ENCODE results near the gene SPAG6.

SPAG6 gene

GRCh38 chr10:22427101-22427500, 81.8 kb downstream of the SPAG6 start:
- no peaks in the 10 kb centered on the region for H3K27me3 ChIP-seq (replicated peaks; ENCODE audit: control insufficient read depth, insufficient read depth, low read length)
- DNase-seq (ENCODE audit: extremely low read depth, insufficient read length), result no peak
- H3K4me3 ChIP-seq (replicated peaks; ENCODE audit: low read depth, low read length), result no peak overlapping the region
- TF ChIP-seq CTCF (IDR thresholded peaks at IDR 0.05; ENCODE audit: insufficient read depth, low read length, poor library complexity, severe bottlenecking), result no peak
- H3K36me3 ChIP-seq (ENCODE audit: control insufficient read depth, insufficient read depth, low read length), result no peaks in the 10 kb centered on the region

GRCh38 chr10:22427890-22428571, 82.7 kb downstream of the SPAG6 start:
- TF ChIP-seq CTCF (IDR thresholded peaks at IDR 0.05; ENCODE audit: insufficient read depth, low read length, poor library complexity, severe bottlenecking), result no peak
- no peaks in the 10 kb centered on the region for H3K36me3 ChIP-seq (ENCODE audit: control insufficient read depth, insufficient read depth, low read length)
- H3K4me3 ChIP-seq (replicated peaks; ENCODE audit: low read depth, low read length), result no peak overlapping the region
- DNase-seq (ENCODE audit: extremely low read depth, insufficient read length), result no peak
- H3K27me3 ChIP-seq (replicated peaks; ENCODE audit: control insufficient read depth, insufficient read depth, low read length), result no peaks in the 10 kb centered on the region

- no peaks in the 10 kb centered on the region for H3K27me3 ChIP-seq (replicated peaks; ENCODE audit: control insufficient read depth, insufficient read depth, low read length)
- H3K4me3 ChIP-seq (replicated peaks; ENCODE audit: low read depth, low read length), result no peak overlapping the region
- H3K36me3 ChIP-seq (ENCODE audit: control insufficient read depth, insufficient read depth, low read length), result no peaks in the 10 kb centered on the region
- no peak for TF ChIP-seq CTCF (IDR thresholded peaks at IDR 0.05; ENCODE audit: insufficient read depth, low read length, poor library complexity, severe bottlenecking)
- no peak for DNase-seq (ENCODE audit: extremely low read depth, insufficient read length)
Measured at GRCh38 chr10:22429146-22429545, 83.8 kb downstream of the SPAG6 start.

- H3K4me3 ChIP-seq (replicated peaks; ENCODE audit: low read depth, low read length), result no peak overlapping the region
- no peaks in the 10 kb centered on the region for H3K36me3 ChIP-seq (ENCODE audit: control insufficient read depth, insufficient read depth, low read length)
- no peaks in the 10 kb centered on the region for H3K27me3 ChIP-seq (replicated peaks; ENCODE audit: control insufficient read depth, insufficient read depth, low read length)
- TF ChIP-seq CTCF (IDR thresholded peaks at IDR 0.05; ENCODE audit: insufficient read depth, low read length, poor library complexity, severe bottlenecking), result no peak
- no peak for DNase-seq (ENCODE audit: extremely low read depth, insufficient read length)
Measured at GRCh38 chr10:22429981-22430421, 84.7 kb downstream of the SPAG6 start.

- Histone ChIP-seq H3K27me3 (replicated peaks; ENCODE audit: control insufficient read depth, insufficient read depth, low read length) (no peaks in the 10 kb centered on the region), H3K36me3 (ENCODE audit: control insufficient read depth, insufficient read depth, low read length) (no peaks in the 10 kb centered on the region), H3K4me3 (replicated peaks; ENCODE audit: low read depth, low read length) (no peak overlapping the region)
- DNase-seq (ENCODE audit: extremely low read depth, insufficient read length), result no peak
- TF ChIP-seq CTCF (IDR thresholded peaks at IDR 0.05; ENCODE audit: insufficient read depth, low read length, poor library complexity, severe bottlenecking), result no peak
Measured at GRCh38 chr10:22433875-22434274, 88.6 kb downstream of the SPAG6 start.

- Histone ChIP-seq H3K36me3 (ENCODE audit: control insufficient read depth, insufficient read depth, low read length) (no peaks in the 10 kb centered on the region), H3K27me3 (replicated peaks; ENCODE audit: control insufficient read depth, insufficient read depth, low read length) (no peaks in the 10 kb centered on the region), H3K4me3 (replicated peaks; ENCODE audit: low read depth, low read length) (no peak overlapping the region)
- no peak for TF ChIP-seq CTCF (IDR thresholded peaks at IDR 0.05; ENCODE audit: insufficient read depth, low read length, poor library complexity, severe bottlenecking)
- no peak for DNase-seq (ENCODE audit: extremely low read depth, insufficient read length)
Measured at GRCh38 chr10:22434521-22434920, 89.2 kb downstream of the SPAG6 start.

All from GM06990 (cell line).